Hepatocyte (in vitro differentiated cells): ENCODE data around the gene MED9. TPM values are rescaled to one million over a fixed set of nuclear protein-coding genes. Genes with fewer than 3 reads are reported as not detected.

Source experiments
- DNase-seq: peaks from one replicate; pipeline ENCODE4 v3.0.0-alpha.2; 2016; ENCODE audit warnings: low spot score
- H2AFZ ChIP-seq: fragments of 200-600 bp; sonication (generic); 2 replicates; pipeline ENCODE4 v1.6.0; 2016; ENCODE audit warnings: antibody characterized with exemption, mild to moderate bottlenecking
- H3K27ac ChIP-seq: fragments of 200-600 bp; sonication (generic); 2 replicates; pipeline ENCODE4 v1.5.1; 2016; ENCODE audit warnings: mild to moderate bottlenecking
- H3K27me3 ChIP-seq: fragments of 200-600 bp; sonication (generic); 2 replicates; pipeline ENCODE4 v1.6.1; 2016
- H3K36me3 ChIP-seq: fragments of 200-600 bp; sonication (generic); replicated peaks from 2 replicates; pipeline ENCODE4 v1.5.1; 2016; ENCODE audit warnings: low read depth; ENCODE audit not compliant: insufficient read depth
- H3K4me1 ChIP-seq: fragments of 200-600 bp; sonication (generic); 2 replicates; pipeline ENCODE4 v1.5.1; 2016; ENCODE audit warnings: mild to moderate bottlenecking, moderate library complexity; ENCODE audit not compliant: insufficient read depth
- H3K4me2 ChIP-seq: fragments of 200-600 bp; sonication (generic); 2 replicates; pipeline ENCODE4 v1.6.0; 2016
- H3K4me3 ChIP-seq: fragments of 200-600 bp; sonication (generic); 2 replicates; pipeline ENCODE4 v1.5.1; 2016; ENCODE audit warnings: mild to moderate bottlenecking
- H3K79me2 ChIP-seq: fragments of 200-600 bp; sonication (generic); 2 replicates; pipeline ENCODE4 v1.6.0; 2017; ENCODE audit warnings: mild to moderate bottlenecking
- H3K9me2 ChIP-seq: fragments of 200-600 bp; sonication (generic); replicated peaks from 2 replicates; pipeline ENCODE4 v1.6.0; 2017; ENCODE audit warnings: mild to moderate bottlenecking; ENCODE audit not compliant: insufficient read depth
- H3K9me3 ChIP-seq: fragments of 200-600 bp; sonication (generic); 2 replicates; pipeline ENCODE4 v1.5.1; 2016; ENCODE audit warnings: low read depth, mild to moderate bottlenecking
- H4K20me1 ChIP-seq: fragments of 200-600 bp; sonication (generic); 2 replicates; pipeline ENCODE4 v1.6.0; 2016; ENCODE audit warnings: mild to moderate bottlenecking; ENCODE audit not compliant: insufficient read depth, poor library complexity, severe bottlenecking
- CTCF ChIP-seq: fragments of 200-600 bp; sonication (generic); IDR thresholded peaks from 2 replicates; pipeline ENCODE4 v1.5.1; 2016; ENCODE audit warnings: antibody characterized with exemption, mild to moderate bottlenecking; ENCODE audit not compliant: poor library complexity
- EZH2 ChIP-seq: fragments of 200-600 bp; sonication (generic); IDR thresholded peaks from 2 replicates; pipeline ENCODE4 v1.6.1; 2016; ENCODE audit warnings: antibody characterized with exemption, mild to moderate bottlenecking, borderline replicate concordance
- EZH2phosphoT487 ChIP-seq: fragments of 200-600 bp; sonication (generic); IDR thresholded peaks from one replicate; pipeline ENCODE4 v1.6.1; 2018; ENCODE audit warnings: antibody characterized with exemption, mild to moderate bottlenecking, low read depth, moderate library complexity; ENCODE audit not compliant: unreplicated experiment, severe bottlenecking
- WGBS: methylation state at CpG from one replicate; pipeline ENCODE4 v1.1.6; 2016; ENCODE audit warnings: low lambda C conversion rate; ENCODE audit errors: missing lambda C conversion rate; 5-methylcytosine and 5-hydroxymethylcytosine counted together
- polyA plus RNA-seq: library from polyadenylated mRNA; unstranded; fragments of >200 nt; fragmentation: Nextera tagmentation; extraction: Ambion mirVana; gene quantifications from 2 replicates; pipeline ENCODE4 v1.2.1, GENCODE V29; 2016
- total RNA-seq: library from RNA; depleted of rRNA; stranded (reverse); fragments of >200 nt; gene quantifications from 2 replicates; pipeline ENCODE4 v1.2.3, GENCODE V29; 2014

Gene MED9
- total and polyA plus RNA-seq, 2 experiments from 2014 or later: 17.1 to 17.3 TPM

- WGBS: 94% methylated on average over 21 of the region's 22 CpGs
- no peaks in the 10 kb centered on the region for H4K20me1 ChIP-seq
- DNase-seq: no peak
- H3K4me2 ChIP-seq: no peak overlapping the region
- no peaks in the 10 kb centered on the region for H3K79me2 ChIP-seq
- H2AFZ ChIP-seq: no peak overlapping the region
- H3K4me1 ChIP-seq: peaks cover 14% of the 10 kb centered on the region
- TF ChIP-seq CTCF: no peak
- TF ChIP-seq EZH2phosphoT487: no peak
- no peak for TF ChIP-seq EZH2
- H3K4me3 ChIP-seq: no peak overlapping the region
- H3K9me2 ChIP-seq: no peaks in the 10 kb centered on the region
- no peaks in the 10 kb centered on the region for H3K36me3 ChIP-seq
- no peaks in the 10 kb centered on the region for H3K27me3 ChIP-seq
- H3K9me3 ChIP-seq: no peaks in the 10 kb centered on the region
- H3K27ac ChIP-seq: no peak overlapping the region
These were observed 43.9 kb downstream of the MED9 start for GRCh38 chr17:17520599-17521232.

- no peak for DNase-seq
- Histone ChIP-seq H3K79me2 (no peaks in the 10 kb centered on the region), H3K4me3 (no peak overlapping the region), H3K9me2 (no peaks in the 10 kb centered on the region), H3K4me2 (no peak overlapping the region), H3K9me3 (no peaks in the 10 kb centered on the region), H3K4me1 (peaks cover 6% of the 10 kb centered on the region), H4K20me1 (no peaks in the 10 kb centered on the region), H3K27ac (peak overlapping the region; percentile 6), H3K36me3 (no peaks in the 10 kb centered on the region), H2AFZ (no peak overlapping the region), H3K27me3 (no peaks in the 10 kb centered on the region)
- WGBS: 65% methylated on average over 14 of the region's 14 CpGs
- TF ChIP-seq EZH2 (no peak), CTCF (no peak), EZH2phosphoT487 (no peak)
These were observed 46.4 kb downstream of the MED9 start for GRCh38 chr17:17523001-17523730.

GRCh38 chr17:17523731-17524490 is 47.1 kb downstream of the MED9 start:
- Histone ChIP-seq H3K4me3 (no peak overlapping the region), H3K27me3 (no peaks in the 10 kb centered on the region), H3K36me3 (no peaks in the 10 kb centered on the region), H4K20me1 (no peaks in the 10 kb centered on the region), H3K9me2 (no peaks in the 10 kb centered on the region), H3K4me1 (peaks cover 6% of the 10 kb centered on the region), H3K9me3 (no peaks in the 10 kb centered on the region), H3K79me2 (no peaks in the 10 kb centered on the region), H3K27ac (no peak overlapping the region), H3K4me2 (no peak overlapping the region), H2AFZ (no peak overlapping the region)
- no peak for DNase-seq
- WGBS: 91% methylated on average over 16 of the region's 19 CpGs
- TF ChIP-seq CTCF: no peak
- TF ChIP-seq EZH2: no peak
- TF ChIP-seq EZH2phosphoT487: no peak
